Brain microvascular endothelial cell (primary cell): ENCODE measurements around the gene PRKCH.
A peak's percentile ranks its signal among the peaks of the same experiment; 100 is the strongest.

Source experiments
- DNase-seq: peaks from one replicate; pipeline ENCODE4 v3.0.0-alpha.2; 2020
- H3K27ac ChIP-seq: fragments of 250-450 bp; sonication (Bioruptor Pico); 2 replicates; pipeline ENCODE4 v1.5.1; 2020; ENCODE audit warnings: mild to moderate bottlenecking, moderate library complexity
- H3K27me3 ChIP-seq: fragments of 250-450 bp; sonication (Bioruptor Pico); replicated peaks from 2 replicates; pipeline ENCODE4 v1.5.1; 2020; ENCODE audit warnings: mild to moderate bottlenecking
- H3K36me3 ChIP-seq: fragments of 250-450 bp; sonication (Bioruptor Pico); replicated peaks from 2 replicates; pipeline ENCODE4 v1.5.1; 2020; ENCODE audit warnings: mild to moderate bottlenecking
- H3K4me3 ChIP-seq: 2 replicates; pipeline ENCODE4 v1.5.1; 2011; ENCODE audit warnings: low read depth, mild to moderate bottlenecking, control low read depth, low read length, moderate library complexity
- in situ Hi-C: cut with HindIII; loops from 2 replicates; pipeline ENCODE4 v1.10.0; 2017; ENCODE audit warnings: low sequenced_read_pairs, low pct_ligation_motif_present
- TF ChIP-seq, protein P1 (sequence below): IDR thresholded peaks from 2 replicates; pipeline ENCODE4 v1.5.1; 2011; ENCODE audit warnings: low read depth, mild to moderate bottlenecking, moderate library complexity, low read length, control low read depth, inconsistent platforms; ENCODE audit errors: missing control alignments

Gene PRKCH

DNA sequence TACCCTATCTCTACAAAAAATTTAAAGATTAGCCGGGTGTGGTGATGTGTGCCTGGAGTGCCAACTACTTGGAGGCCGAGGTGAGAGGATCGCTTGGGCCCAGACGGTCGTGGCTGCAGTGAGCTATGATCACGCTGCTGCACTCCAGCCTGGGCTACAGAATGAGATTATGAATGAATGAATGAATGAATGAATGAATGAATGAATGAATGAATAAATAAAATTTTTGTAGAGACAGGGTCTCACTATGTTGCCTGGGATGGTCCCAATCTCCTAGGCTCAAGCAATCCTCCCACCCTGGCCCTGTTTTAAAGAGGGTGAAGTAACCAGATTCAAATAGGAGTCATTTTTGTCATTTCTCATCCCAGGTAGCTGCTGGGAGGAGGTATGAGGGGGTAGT, 197.7 kb downstream of the PRKCH start:
- no peaks in the 10 kb centered on the region for H3K27me3 ChIP-seq
- TF ChIP-seq, protein P1, sequence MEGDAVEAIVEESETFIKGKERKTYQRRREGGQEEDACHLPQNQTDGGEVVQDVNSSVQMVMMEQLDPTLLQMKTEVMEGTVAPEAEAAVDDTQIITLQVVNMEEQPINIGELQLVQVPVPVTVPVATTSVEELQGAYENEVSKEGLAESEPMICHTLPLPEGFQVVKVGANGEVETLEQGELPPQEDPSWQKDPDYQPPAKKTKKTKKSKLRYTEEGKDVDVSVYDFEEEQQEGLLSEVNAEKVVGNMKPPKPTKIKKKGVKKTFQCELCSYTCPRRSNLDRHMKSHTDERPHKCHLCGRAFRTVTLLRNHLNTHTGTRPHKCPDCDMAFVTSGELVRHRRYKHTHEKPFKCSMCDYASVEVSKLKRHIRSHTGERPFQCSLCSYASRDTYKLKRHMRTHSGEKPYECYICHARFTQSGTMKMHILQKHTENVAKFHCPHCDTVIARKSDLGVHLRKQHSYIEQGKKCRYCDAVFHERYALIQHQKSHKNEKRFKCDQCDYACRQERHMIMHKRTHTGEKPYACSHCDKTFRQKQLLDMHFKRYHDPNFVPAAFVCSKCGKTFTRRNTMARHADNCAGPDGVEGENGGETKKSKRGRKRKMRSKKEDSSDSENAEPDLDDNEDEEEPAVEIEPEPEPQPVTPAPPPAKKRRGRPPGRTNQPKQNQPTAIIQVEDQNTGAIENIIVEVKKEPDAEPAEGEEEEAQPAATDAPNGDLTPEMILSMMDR = no peak
- DNase-seq = no peak
- in situ Hi-C loops = no loop called here
- H3K4me3 ChIP-seq = no peak overlapping the region
- H3K27ac ChIP-seq = no peak overlapping the region
- no peaks in the 10 kb centered on the region for H3K36me3 ChIP-seq

DNA sequence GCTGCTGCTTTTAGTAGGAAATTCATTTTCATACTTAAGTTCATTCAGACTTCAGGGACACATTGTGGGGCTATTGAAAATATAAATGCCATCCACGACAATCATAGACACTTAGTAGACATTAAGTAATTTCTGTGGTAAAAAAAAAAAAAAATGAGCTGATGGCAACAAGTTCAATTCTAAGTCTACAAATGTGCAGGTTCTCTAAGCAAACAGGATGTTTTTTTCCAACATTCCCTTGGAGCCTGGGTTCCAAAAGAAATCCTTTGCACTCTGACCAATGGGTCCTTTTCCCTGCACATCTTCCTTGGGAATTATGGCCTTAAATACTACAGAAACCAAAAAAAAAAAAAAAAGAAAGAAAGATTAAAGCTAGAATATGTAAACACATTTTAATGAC, 198.4 kb downstream of the PRKCH start:
- Histone ChIP-seq H3K4me3 (no peak overlapping the region), H3K36me3 (no peaks in the 10 kb centered on the region), H3K27me3 (no peaks in the 10 kb centered on the region), H3K27ac (no peak overlapping the region)
- in situ Hi-C loops = no loop called here
- no peak for DNase-seq
- TF ChIP-seq, protein P1 = no peak

DNA sequence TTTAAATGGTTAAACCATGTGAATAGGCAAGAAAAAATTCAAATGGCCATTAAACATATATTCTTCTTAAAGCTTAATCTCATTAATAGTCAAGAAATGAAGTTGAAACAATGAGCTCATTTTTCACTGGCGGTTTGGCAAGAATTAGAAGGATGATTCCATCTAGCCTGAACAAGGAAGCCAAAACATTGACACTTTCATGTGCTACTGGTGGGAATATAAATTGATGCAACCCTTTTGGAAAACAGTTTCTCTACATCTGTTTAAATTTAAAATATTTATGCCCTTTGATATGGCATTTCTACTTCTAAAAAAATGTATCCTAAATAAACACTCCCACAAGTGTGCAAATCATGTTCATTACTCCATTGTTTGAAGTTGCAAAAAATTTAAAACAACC, 199.2 kb downstream of the PRKCH start:
- in situ Hi-C loops = no loop called here
- DNase-seq = no peak
- no peaks in the 10 kb centered on the region for H3K27me3 ChIP-seq
- no peak overlapping the region for H3K27ac ChIP-seq
- no peaks in the 10 kb centered on the region for H3K36me3 ChIP-seq
- no peak overlapping the region for H3K4me3 ChIP-seq
- TF ChIP-seq, protein P1 = no peak

DNA sequence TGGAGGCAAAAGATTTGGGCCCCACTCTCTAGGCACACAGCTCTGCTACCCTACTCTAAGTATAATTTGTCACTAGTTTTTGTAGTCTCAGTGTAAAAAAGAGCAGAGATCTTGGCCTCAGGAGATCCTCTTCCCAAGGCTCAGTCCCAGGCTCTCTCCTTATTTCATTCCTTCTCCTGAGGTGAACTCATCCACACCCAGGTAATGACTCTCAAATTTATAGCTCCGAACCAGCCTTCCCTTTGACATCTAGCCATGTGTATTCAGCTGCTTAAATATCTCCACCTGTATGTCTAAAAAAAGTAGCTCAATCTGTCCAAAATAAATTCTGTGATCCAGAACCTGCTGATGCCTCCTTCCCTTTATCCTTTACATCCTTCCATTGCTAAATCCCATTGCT, 200.4 kb downstream of the PRKCH start:
- Histone ChIP-seq H3K27me3 (no peaks in the 10 kb centered on the region), H3K27ac (no peak overlapping the region), H3K36me3 (no peaks in the 10 kb centered on the region), H3K4me3 (no peak overlapping the region)
- DNase-seq = no peak
- TF ChIP-seq, protein P1 = no peak
- in situ Hi-C loops = no loop called here

DNA sequence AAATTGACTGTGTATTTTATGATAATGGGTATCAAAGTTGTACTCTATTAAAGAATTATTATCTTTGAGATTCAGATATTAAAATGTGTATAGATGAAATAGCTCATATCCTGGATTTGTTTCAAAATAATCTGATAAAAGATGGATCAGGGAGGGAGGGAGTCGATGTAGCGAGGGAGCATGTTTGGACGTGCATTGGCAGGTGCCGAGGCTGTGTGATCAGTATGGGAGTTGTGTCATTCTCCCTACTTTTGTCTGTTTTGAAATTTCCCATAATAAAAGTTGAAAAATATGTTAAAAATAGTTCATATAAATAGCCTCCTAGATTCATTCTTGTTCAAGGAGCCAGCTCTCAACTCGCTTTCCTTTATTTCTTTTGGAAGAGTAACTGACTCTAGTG, 202.4 kb downstream of the PRKCH start:
- Histone ChIP-seq H3K4me3 (no peak overlapping the region), H3K27me3 (no peaks in the 10 kb centered on the region), H3K36me3 (no peaks in the 10 kb centered on the region), H3K27ac (peak overlapping the region; percentile 51)
- TF ChIP-seq, protein P1 = no peak
- in situ Hi-C loops = no loop called here
- DNase-seq = no peak

DNA sequence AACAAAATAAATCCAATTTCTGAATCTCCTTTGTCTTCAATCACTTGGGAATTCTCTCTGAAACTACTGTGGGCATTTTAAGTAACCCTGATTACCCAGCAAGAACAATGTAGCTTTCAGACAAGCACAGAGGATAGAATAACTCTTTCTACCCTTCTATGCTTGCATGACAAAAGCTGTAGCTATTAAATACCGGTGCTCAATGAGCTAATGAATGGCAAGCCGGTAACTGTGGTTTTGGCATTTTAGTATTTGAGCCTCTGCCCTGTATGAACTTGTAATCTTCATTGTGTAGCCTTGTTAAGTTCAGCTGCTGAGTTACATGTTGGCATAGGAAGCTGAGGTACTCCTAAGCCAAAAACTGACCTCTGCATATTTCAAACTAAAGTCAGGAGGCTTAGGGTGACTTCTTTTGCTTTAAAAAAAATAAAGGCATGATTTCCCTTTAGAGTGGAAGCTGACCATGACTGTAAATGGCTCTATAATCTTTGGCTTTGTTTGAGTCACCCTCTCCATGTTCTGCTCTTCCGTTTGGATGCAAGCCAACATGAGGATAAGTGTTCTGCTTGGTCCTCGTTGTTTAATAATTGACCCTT, 202.9 kb downstream of the PRKCH start:
- Histone ChIP-seq H3K4me3 (no peak overlapping the region), H3K36me3 (no peaks in the 10 kb centered on the region), H3K27me3 (no peaks in the 10 kb centered on the region), H3K27ac (peak overlapping the region; percentile 51)
- peak; percentile 70 for DNase-seq
- in situ Hi-C loops = no loop called here
- TF ChIP-seq, protein P1 = no peak
